ENCODE data around the gene DYNC1I2.

- TF ChIP-seq CTCF (IDR thresholded peaks at IDR 0.05; ENCODE audit: insufficient read depth, low read depth, low read length) (no peak), EZH2 (IDR thresholded peaks at IDR 0.05; ENCODE audit: insufficient read depth, low read length) (no peak)
These were observed 101.2 kb downstream of the DYNC1I2 start for GRCh38 chr2:171788316-171788993.
